ENCODE results near the gene PTPN11. TPM values are rescaled to one million over a fixed set of nuclear protein-coding genes. Genes with fewer than 3 reads are reported as not detected.

Gene PTPN11
- polyA plus RNA-seq, 3 donors: 11.1 to 41.9 (median 28.8) TPM

- 100% methylated on average over 1 of the region's 7 CpGs for WGBS (ENCODE audit: insufficient coverage)
- H3K4me1 Mint-ChIP-seq: peaks cover 14% of the 10 kb centered on the region
- H3K27ac ChIP-seq (ENCODE audit: low read depth in 1 of 2, low read length in 2 of 2): no peak overlapping the region
- DNase-seq: no peak
- H2AFZ ChIP-seq (ENCODE audit: insufficient read depth, low read depth, low read length, poor library complexity, severe bottlenecking): no peak overlapping the region
- no peaks in the 10 kb centered on the region for H3K27me3 ChIP-seq (ENCODE audit: control insufficient read depth in 2 of 2, insufficient read depth in 2 of 2, low read length in 2 of 2)
- no peaks in the 10 kb centered on the region for H3K9me3 Mint-ChIP-seq
- intact Hi-C loops (cut with micrococcal nuclease): no loop called here
- H3K9me3 ChIP-seq (replicated peaks in 1 of 2; ENCODE audit: control insufficient read depth in 1 of 2, insufficient read depth in 1 of 2, low read length in 2 of 2): no peaks in the 10 kb centered on the region
- H3K4me3 Mint-ChIP-seq: no peak overlapping the region
- no peak overlapping the region for H3K4me3 ChIP-seq (replicated peaks in 1 of 3; ENCODE audit: low read depth in 2 of 3, low read length in 3 of 3)
- peaks cover 76% of the 10 kb centered on the region for H4K20me1 ChIP-seq (ENCODE audit: insufficient read depth, low read length)
- TF ChIP-seq, protein P1, sequence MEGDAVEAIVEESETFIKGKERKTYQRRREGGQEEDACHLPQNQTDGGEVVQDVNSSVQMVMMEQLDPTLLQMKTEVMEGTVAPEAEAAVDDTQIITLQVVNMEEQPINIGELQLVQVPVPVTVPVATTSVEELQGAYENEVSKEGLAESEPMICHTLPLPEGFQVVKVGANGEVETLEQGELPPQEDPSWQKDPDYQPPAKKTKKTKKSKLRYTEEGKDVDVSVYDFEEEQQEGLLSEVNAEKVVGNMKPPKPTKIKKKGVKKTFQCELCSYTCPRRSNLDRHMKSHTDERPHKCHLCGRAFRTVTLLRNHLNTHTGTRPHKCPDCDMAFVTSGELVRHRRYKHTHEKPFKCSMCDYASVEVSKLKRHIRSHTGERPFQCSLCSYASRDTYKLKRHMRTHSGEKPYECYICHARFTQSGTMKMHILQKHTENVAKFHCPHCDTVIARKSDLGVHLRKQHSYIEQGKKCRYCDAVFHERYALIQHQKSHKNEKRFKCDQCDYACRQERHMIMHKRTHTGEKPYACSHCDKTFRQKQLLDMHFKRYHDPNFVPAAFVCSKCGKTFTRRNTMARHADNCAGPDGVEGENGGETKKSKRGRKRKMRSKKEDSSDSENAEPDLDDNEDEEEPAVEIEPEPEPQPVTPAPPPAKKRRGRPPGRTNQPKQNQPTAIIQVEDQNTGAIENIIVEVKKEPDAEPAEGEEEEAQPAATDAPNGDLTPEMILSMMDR (IDR thresholded peaks at IDR 0.05): no peak
- H3K36me3 Mint-ChIP-seq: peaks cover 12 to 31% of the 10 kb centered on the region in 2 donors
- peak overlapping the region in 1 of 7 donors; percentile 50 for H3K27ac Mint-ChIP-seq
- H3K4me1 ChIP-seq (ENCODE audit: control insufficient read depth in 1 of 2, insufficient read depth in 2 of 2, low read length in 2 of 2): peaks cover under 1 to 2% of the 10 kb centered on the region in 2 donors
- peaks cover 92% of the 10 kb centered on the region for H3K79me2 ChIP-seq (ENCODE audit: insufficient read depth, low read length)
- H3K4me2 ChIP-seq (replicated peaks; ENCODE audit: extremely low read depth, low read length, poor library complexity, severe bottlenecking): no peak overlapping the region
- peaks cover 0 to 3% (median 0%) of the 10 kb centered on the region in 3 donors for H3K27me3 Mint-ChIP-seq (ENCODE audit: low read depth in 3 of 3)
- H3K9ac ChIP-seq (ENCODE audit: insufficient read depth, low read length, poor library complexity, severe bottlenecking): no peak overlapping the region
- peaks cover 0 to 9% of the 10 kb centered on the region in 2 donors for H3K36me3 ChIP-seq (replicated peaks in 1 of 2; ENCODE audit: control insufficient read depth in 1 of 2, insufficient read depth in 2 of 2, low read length in 2 of 2)
Measured at GRCh38 chr12:112425582-112426382, 7.0 kb downstream of the PTPN11 start.

DNA sequence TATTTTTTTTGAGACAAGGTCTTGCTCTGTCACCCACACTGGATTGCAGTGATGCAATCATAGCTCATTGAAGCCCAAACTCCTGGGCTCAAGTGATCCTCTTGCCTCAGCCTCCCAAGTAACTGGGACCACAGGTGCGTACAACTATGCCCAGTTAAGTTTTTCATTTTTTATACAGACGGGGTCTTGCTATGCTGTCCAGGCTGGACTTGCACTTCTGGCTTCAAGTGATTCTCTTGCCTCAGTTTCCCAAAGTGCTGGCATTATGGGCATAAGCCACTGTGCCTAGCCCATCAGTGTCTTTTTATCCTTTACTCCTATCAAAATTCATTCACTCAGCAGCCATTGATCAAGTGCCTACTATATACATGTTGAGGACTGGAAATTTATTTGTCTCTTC, 9.0 kb downstream of the PTPN11 start:
- H3K9me3 Mint-ChIP-seq: no peaks in the 10 kb centered on the region
- H3K4me1 Mint-ChIP-seq: peaks cover 13% of the 10 kb centered on the region

More for the DNA sequence above, 9.0 kb downstream of the PTPN11 start:
- H3K27me3 ChIP-seq (ENCODE audit: control insufficient read depth in 2 of 2, insufficient read depth in 2 of 2, low read length in 2 of 2): no peaks in the 10 kb centered on the region
- 100% methylated on average over 2 of the region's 2 CpGs for WGBS (ENCODE audit: insufficient coverage)
- H3K27ac Mint-ChIP-seq: no peak overlapping the region
- H2AFZ ChIP-seq (ENCODE audit: insufficient read depth, low read depth, low read length, poor library complexity, severe bottlenecking): no peak overlapping the region
- H3K27me3 Mint-ChIP-seq (ENCODE audit: low read depth in 3 of 3): peaks cover 0 to 3% (median 0%) of the 10 kb centered on the region in 3 donors
- no peak for DNase-seq
- H4K20me1 ChIP-seq (ENCODE audit: insufficient read depth, low read length): peaks cover 71% of the 10 kb centered on the region
- peaks cover 89% of the 10 kb centered on the region for H3K79me2 ChIP-seq (ENCODE audit: insufficient read depth, low read length)
- intact Hi-C loops (cut with micrococcal nuclease): no loop called here
- H3K9ac ChIP-seq (ENCODE audit: insufficient read depth, low read length, poor library complexity, severe bottlenecking): no peak overlapping the region
- H3K4me3 Mint-ChIP-seq: no peak overlapping the region
- peaks cover 0 to 9% of the 10 kb centered on the region in 2 donors for H3K36me3 ChIP-seq (replicated peaks in 1 of 2; ENCODE audit: control insufficient read depth in 1 of 2, insufficient read depth in 2 of 2, low read length in 2 of 2)
- TF ChIP-seq, protein P1 (IDR thresholded peaks at IDR 0.05): no peak
- no peak overlapping the region for H3K4me3 ChIP-seq (replicated peaks in 1 of 3; ENCODE audit: low read depth in 2 of 3, low read length in 3 of 3)
- no peak overlapping the region for H3K4me2 ChIP-seq (replicated peaks; ENCODE audit: extremely low read depth, low read length, poor library complexity, severe bottlenecking)
- H3K36me3 Mint-ChIP-seq: peaks cover 13 to 37% of the 10 kb centered on the region in 2 donors
- H3K9me3 ChIP-seq (replicated peaks in 1 of 2; ENCODE audit: control insufficient read depth in 1 of 2, insufficient read depth in 1 of 2, low read length in 2 of 2): no peaks in the 10 kb centered on the region
- H3K4me1 ChIP-seq (ENCODE audit: control insufficient read depth in 1 of 2, insufficient read depth in 2 of 2, low read length in 2 of 2): no peaks in the 10 kb centered on the region
- H3K27ac ChIP-seq (ENCODE audit: low read depth in 1 of 2, low read length in 2 of 2): no peak overlapping the region

All from CD14-positive monocyte (primary cell).